Activated effector memory CD4-positive, alpha-beta T cell treated with Interleukin-2 at 50 U/mL for 16 hours (primary cell): ENCODE measurements around the gene CLEC1A.
"Not testable (repeated sequence)": the region's sequence is repeated elsewhere in the genome, so short reads cannot be mapped to it uniquely, and the experiment has no call there.

ENCODE experiments used
- DNase-seq: peaks from one replicate; pipeline ENCODE4 v3.0.0-alpha.2; 2020

CLEC1A gene

DNA sequence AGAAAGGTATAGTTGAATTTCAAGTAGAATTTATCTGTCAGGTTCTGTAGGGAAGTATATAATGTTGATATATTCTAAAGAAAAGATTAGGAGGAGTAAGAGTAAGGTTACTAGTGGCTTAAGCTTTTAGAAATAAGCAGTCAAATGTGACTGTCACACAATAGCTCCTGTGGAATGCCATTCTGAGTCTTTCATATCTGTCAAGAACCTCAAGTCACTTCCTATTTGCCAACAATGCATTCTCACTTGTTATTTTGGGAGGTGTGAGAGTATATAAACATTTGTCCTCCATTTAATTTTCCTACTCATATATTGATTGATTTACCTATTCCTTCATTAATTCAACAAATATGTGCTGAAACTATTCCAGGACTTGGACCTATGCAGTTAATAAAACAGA is 56.6 kb downstream of the CLEC1A start:
- DNase-seq: no peak

DNA sequence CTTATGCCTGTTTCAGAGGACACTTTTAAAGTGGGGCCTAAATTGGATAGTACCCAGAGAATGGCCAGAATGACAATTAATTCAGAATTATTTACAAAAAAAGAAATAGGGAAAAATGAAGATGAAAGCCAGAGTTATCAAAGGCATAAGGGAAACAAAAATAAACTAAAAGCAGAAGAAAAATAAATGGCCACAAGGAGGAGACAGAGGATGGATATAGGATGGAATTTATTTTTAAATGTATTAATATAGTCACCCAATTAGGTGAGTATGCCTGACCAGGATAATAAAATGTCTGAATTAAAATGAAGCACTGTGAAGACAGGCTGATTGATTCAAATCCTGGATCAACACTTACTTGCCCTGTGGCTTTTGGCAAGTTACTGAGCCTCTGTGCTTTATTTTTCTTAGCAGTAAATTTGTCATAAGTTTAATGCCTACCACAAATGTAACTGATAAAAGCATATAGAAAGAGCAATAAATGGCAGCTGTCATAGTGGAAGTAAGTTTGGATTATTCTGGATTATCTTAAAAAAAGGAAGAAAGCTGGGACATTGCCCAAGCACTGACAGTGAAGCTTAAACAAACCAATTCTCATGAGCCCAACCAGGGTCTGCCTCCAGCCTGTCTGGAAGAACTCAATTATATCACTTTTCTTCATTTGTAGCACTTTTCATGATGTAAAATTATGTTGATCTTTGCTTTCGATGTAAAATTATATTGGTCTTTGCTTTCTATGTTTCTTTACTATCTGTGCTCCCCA is 64.8 kb downstream of the CLEC1A start:
- DNase-seq: no peak

DNA sequence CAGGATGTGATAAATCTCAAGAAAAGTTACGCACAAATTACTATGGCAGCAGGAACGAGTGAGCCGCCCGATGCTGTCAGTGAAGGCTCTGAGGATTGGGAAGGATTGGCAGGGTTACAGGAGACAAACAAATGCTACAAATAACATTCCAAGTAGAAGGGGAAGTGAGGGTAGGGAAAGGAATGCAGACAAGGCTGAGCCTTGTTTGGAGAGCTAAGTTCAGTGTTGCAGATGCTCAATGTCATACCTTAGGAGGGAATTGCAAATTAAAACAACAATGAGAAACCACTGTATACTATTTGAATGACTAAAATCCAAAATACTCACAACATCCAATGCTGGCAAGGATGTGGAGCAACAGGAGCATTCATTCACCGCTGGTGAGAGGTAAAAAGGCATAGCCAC is 67.0 kb downstream of the CLEC1A start:
- no peak for DNase-seq

DNA sequence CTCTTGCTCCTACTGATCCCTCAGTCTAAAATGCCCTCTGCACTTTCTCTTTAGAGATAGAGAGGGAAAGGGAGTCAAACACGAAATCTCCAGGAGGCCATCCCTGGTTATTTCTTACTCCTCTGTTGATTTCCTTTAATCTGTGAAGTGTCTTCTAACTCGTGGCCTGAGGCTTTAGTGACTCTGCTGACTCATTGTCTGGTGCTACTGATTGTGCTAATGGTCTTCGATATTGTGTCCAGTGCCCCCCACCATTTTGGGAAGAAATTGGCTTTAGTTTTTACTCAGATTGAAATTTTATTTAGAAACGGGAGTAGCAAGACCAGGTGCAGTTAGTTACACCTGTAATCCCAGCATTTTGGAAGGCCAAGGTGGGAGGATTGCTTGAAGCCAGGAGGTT is 67.5 kb downstream of the CLEC1A start:
- no peak for DNase-seq

DNA sequence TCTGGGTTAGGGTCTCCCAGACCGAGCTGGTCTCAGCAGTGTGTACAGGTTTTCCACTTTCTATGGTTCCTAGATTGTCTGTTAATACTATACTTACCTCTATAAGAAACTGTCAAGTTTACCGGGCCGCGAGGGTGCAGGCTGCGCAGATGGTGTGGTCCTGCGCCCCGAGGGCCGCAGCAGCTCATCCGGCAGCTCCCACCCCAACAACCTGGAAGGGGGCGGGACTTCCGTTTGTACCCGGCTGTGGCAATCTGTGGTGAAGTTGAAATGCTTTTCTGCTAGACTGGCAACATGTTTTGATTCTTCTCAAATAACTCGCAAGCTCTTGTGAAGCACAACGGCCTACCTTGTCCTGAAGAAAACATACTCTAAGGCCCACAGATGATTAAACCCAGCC is 68.3 kb downstream of the CLEC1A start, which contains the start of gene CLEC9A:
TSS of gene CLEC9A (plus strand) at position 237 of the 400 bp plus-strand sequence. CDS start 22,006 bp downstream, outside the sequence.
- no peak for DNase-seq

DNA sequence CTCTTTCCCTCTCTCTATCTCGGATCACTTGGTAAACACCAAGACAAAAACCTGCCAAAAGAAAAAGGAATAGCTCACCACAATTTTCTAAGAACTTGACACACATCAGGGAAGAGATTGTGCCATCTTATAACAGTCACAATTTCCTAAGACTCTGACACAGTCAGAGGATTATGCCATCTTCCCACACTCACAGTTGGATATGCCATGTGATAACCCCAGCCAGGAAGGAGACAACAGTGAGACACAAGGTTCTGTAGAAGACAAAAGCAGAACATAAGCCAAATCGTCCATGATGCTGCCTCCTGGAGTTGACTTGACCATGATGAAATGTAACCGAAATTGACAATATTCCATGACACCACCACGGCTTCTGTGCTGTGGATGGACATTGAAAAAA is 71.1 kb downstream of the CLEC1A start:
- no peak for DNase-seq

DNA sequence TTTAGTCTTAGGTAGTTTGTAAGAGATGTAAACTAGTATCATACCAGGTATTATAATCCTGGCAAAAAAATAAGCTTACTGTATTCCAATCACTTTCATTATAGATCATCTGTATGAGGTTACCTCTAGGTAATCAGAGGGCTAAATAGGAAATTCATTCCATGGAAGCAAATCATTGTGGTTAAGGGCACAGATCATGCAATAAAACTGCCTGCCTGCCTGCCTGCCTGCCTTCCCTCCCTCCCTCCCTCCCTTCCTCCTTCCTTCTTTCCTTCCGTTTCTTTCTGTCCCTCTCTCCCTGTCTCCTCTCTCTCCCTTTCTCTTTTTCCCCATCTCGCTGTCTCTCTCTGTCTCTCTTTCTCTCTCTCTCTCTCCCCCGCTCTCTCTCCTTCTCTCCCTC is 71.5 kb downstream of the CLEC1A start:
- no peak for DNase-seq

GRCh38 chr12:10026666-10027065 is 72.1 kb downstream of the CLEC1A start:
- DNase-seq: not testable (repeated sequence)

- DNase-seq: no peak
Measured at GRCh38 chr12:10025236-10025635, 73.5 kb downstream of the CLEC1A start.

DNA sequence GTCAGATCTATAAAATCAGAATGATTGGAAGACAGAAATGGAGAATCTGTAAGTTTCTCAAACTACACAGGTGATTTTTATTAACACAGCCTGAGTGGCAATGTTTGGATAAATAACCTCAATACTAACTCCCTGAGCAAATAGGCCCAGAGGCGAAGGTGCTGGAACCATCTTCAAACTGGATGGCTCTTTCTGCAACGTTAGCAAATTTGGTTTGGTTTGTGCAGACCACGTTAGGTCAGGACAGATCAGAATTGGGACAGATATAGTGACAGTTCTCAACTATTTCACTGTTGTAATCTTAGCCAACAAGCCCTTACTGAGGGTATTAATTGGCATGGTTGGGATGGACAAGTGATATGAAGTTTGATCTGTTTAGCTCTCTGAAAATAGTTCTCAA is 77.4 kb downstream of the CLEC1A start:
- DNase-seq: no peak
